A549 (cell line): Measurements from ENCODE around the gene PCDHA2.
A peak's percentile ranks its signal among the peaks of the same experiment; 100 is the strongest.

Experiments used
- CBX8 ChIP-seq: fragments of 200-600 bp; sonication (generic); IDR thresholded peaks from 2 replicates; pipeline ENCODE4 v1.6.1; 2016
- CHD4 ChIP-seq: fragments of 200-600 bp; sonication (generic); IDR thresholded peaks from 2 replicates; pipeline ENCODE4 v1.6.1; 2016; ENCODE audit warnings: antibody characterized with exemption, mild to moderate bottlenecking, borderline replicate concordance
- CTCF ChIP-seq: fragments of >200 bp; sonication (Bioruptor Twin); formaldehyde crosslinking; IDR thresholded peaks from 3 replicates; pipeline ENCODE4 v1.5.1; 2016
- HMGXB4 ChIP-seq: fragments of 250-450 bp; sonication (Bioruptor Pico); IDR thresholded peaks from 2 replicates; pipeline ENCODE4 v1.5.0; 2021; ENCODE audit warnings: mild to moderate bottlenecking, moderate library complexity, borderline replicate concordance
- HOXA7 ChIP-seq: fragments of 250-450 bp; sonication (Bioruptor Pico); IDR thresholded peaks from 2 replicates; pipeline ENCODE4 v1.5.0; 2020; ENCODE audit warnings: mild to moderate bottlenecking, moderate library complexity
- KDM1A ChIP-seq: fragments of 200-600 bp; sonication (generic); IDR thresholded peaks from 2 replicates; pipeline ENCODE4 v1.6.1; 2016; ENCODE audit warnings: low read depth, mild to moderate bottlenecking
- KDM5A ChIP-seq: fragments of 200-600 bp; sonication (generic); IDR thresholded peaks from 2 replicates; pipeline ENCODE4 v1.6.1; 2016; ENCODE audit warnings: antibody characterized with exemption, mild to moderate bottlenecking
- POLR2AphosphoS2 ChIP-seq: conservative IDR thresholded peaks from 2 replicates; pipeline ENCODE4 v1.6.1; 2012; ENCODE audit warnings: low read length, improper control_type of control experiment, inconsistent platforms
- RAD21 ChIP-seq, 2 experiments: fragments of >200 bp in 1 of 2; sonication (Bioruptor Twin) in 1 of 2; formaldehyde crosslinking in 1 of 2; IDR thresholded peaks in 1 of 2; conservative IDR thresholded peaks in 1 of 2; 2 replicates in 1 of 2; 3 replicates in 1 of 2; pipeline ENCODE4 v1.6.1; 2012 to 2018; ENCODE audit warnings: inconsistent platforms in 1 of 2
- RCOR1 ChIP-seq: fragments of 150-350 bp; IDR thresholded peaks from 2 replicates; pipeline ENCODE4 v1.6.1; 2014; ENCODE audit warnings: antibody characterized with exemption, low read length, low read depth

GRCh38 chr5:140800816-140801493, 6.3 kb downstream of the PCDHA2 start, which contains the start of gene PCDHA3:
- no peak for TF ChIP-seq HOXA7 (CRISPR knock-in tag)
- TF ChIP-seq CTCF = peak; percentile 61
- TF ChIP-seq RCOR1 = no peak
- TF ChIP-seq CHD4 = no peak
- peak; percentile 29 to 32; a peak in 3 of 5 replicates for TF ChIP-seq RAD21 (conservative IDR thresholded peaks at IDR 0.05 in 1 of 2, IDR thresholded peaks at IDR 0.05 in 1 of 2)
- no peak for TF ChIP-seq CBX8
- TF ChIP-seq KDM5A = no peak
- no peak for TF ChIP-seq POLR2AphosphoS2
- no peak for TF ChIP-seq HMGXB4
- TF ChIP-seq KDM1A = no peak
